HEK293 (cell line): ENCODE data around the gene ROBO4.

Source experiments
- ELK4 ChIP-seq: IDR thresholded peaks from 2 replicates; pipeline ENCODE4 v1.6.1; 2011; ENCODE audit warnings: mild to moderate bottlenecking, low read depth, low read length, borderline replicate concordance
- KLF9 ChIP-seq: fragments of 450-650 bp; formaldehyde crosslinking; IDR thresholded peaks from 2 replicates; pipeline ENCODE4 v1.5.1; 2016; ENCODE audit warnings: missing biosample characterization, missing genetic modification characterization, low read depth
- MYNN ChIP-seq: fragments of 450-650 bp; formaldehyde crosslinking; IDR thresholded peaks from 2 replicates; pipeline ENCODE4 v1.5.1; 2016; ENCODE audit warnings: missing biosample characterization, missing genetic modification characterization, borderline replicate concordance
- OVOL3 ChIP-seq: fragments of 450-650 bp; formaldehyde crosslinking; IDR thresholded peaks from 2 replicates; pipeline ENCODE4 v1.5.1; 2016; ENCODE audit warnings: missing biosample characterization, missing genetic modification characterization
- RBAK ChIP-seq: fragments of 450-650 bp; formaldehyde crosslinking; IDR thresholded peaks from 2 replicates; pipeline ENCODE4 v1.5.1; 2016; ENCODE audit warnings: missing biosample characterization, missing genetic modification characterization
- YY2 ChIP-seq: fragments of 450-650 bp; formaldehyde crosslinking; IDR thresholded peaks from 2 replicates; pipeline ENCODE4 v1.5.1; 2016; ENCODE audit warnings: missing biosample characterization, missing genetic modification characterization
- ZBTB48 ChIP-seq: fragments of 450-650 bp; formaldehyde crosslinking; IDR thresholded peaks from 2 replicates; pipeline ENCODE4 v1.5.1; 2016; ENCODE audit warnings: missing biosample characterization, missing genetic modification characterization
- ZFP3 ChIP-seq: fragments of 450-650 bp; formaldehyde crosslinking; IDR thresholded peaks from 2 replicates; pipeline ENCODE4 v1.5.1; 2016; ENCODE audit warnings: low read depth, missing biosample characterization, missing genetic modification characterization
- ZFP69B ChIP-seq: fragments of 450-650 bp; formaldehyde crosslinking; IDR thresholded peaks from 2 replicates; pipeline ENCODE4 v1.5.1; 2016; ENCODE audit warnings: missing biosample characterization, missing genetic modification characterization
- ZNF146 ChIP-seq: fragments of 450-650 bp; formaldehyde crosslinking; IDR thresholded peaks from 2 replicates; pipeline ENCODE4 v1.5.1; 2016; ENCODE audit warnings: missing biosample characterization, missing genetic modification characterization
- ZNF157 ChIP-seq: fragments of 450-650 bp; formaldehyde crosslinking; IDR thresholded peaks from 2 replicates; pipeline ENCODE4 v1.5.1; 2016; ENCODE audit warnings: missing biosample characterization, missing genetic modification characterization
- ZNF18 ChIP-seq: fragments of 450-650 bp; formaldehyde crosslinking; IDR thresholded peaks from 2 replicates; pipeline ENCODE4 v1.5.1; 2016; ENCODE audit warnings: missing biosample characterization, missing genetic modification characterization
- ZNF239 ChIP-seq: fragments of 450-650 bp; formaldehyde crosslinking; IDR thresholded peaks from 2 replicates; pipeline ENCODE4 v1.5.1; 2016; ENCODE audit warnings: missing biosample characterization, missing genetic modification characterization
- ZNF26 ChIP-seq: fragments of 450-650 bp; formaldehyde crosslinking; IDR thresholded peaks from 2 replicates; pipeline ENCODE4 v1.5.1; 2016; ENCODE audit warnings: missing biosample characterization, missing genetic modification characterization
- ZNF292 ChIP-seq: fragments of 450-650 bp; formaldehyde crosslinking; IDR thresholded peaks from 2 replicates; pipeline ENCODE4 v1.5.1; 2016; ENCODE audit warnings: low read depth, missing biosample characterization, missing genetic modification characterization, borderline replicate concordance
- ZNF341 ChIP-seq: fragments of 450-650 bp; formaldehyde crosslinking; IDR thresholded peaks from 2 replicates; pipeline ENCODE4; 2016; ENCODE audit warnings: low read depth, missing biosample characterization, missing genetic modification characterization
- ZNF362 ChIP-seq: fragments of 450-650 bp; formaldehyde crosslinking; IDR thresholded peaks from 2 replicates; pipeline ENCODE4 v1.5.1; 2016; ENCODE audit warnings: missing biosample characterization, missing genetic modification characterization
- ZNF473 ChIP-seq: fragments of 450-650 bp; formaldehyde crosslinking; IDR thresholded peaks from 2 replicates; pipeline ENCODE4 v1.5.1; 2017; ENCODE audit warnings: missing biosample characterization, missing genetic modification characterization
- ZNF514 ChIP-seq: fragments of 450-650 bp; formaldehyde crosslinking; IDR thresholded peaks from 2 replicates; pipeline ENCODE4 v1.5.1; 2016; ENCODE audit warnings: missing biosample characterization, missing genetic modification characterization
- ZNF548 ChIP-seq: fragments of 450-650 bp; formaldehyde crosslinking; IDR thresholded peaks from 2 replicates; pipeline ENCODE4 v1.5.1; 2016; ENCODE audit warnings: missing biosample characterization, missing genetic modification characterization
- ZNF549 ChIP-seq: fragments of 450-650 bp; IDR thresholded peaks from 2 replicates; pipeline ENCODE4 v1.5.1; 2018; ENCODE audit warnings: missing biosample characterization, missing genetic modification characterization, mild to moderate bottlenecking, inconsistent platforms, moderate library complexity
- ZNF560 ChIP-seq: fragments of 450-650 bp; formaldehyde crosslinking; IDR thresholded peaks from 2 replicates; pipeline ENCODE4 v1.5.1; 2017; ENCODE audit warnings: missing biosample characterization, missing genetic modification characterization, borderline replicate concordance
- ZNF596 ChIP-seq: fragments of 450-650 bp; IDR thresholded peaks from 2 replicates; pipeline ENCODE4 v1.5.0; 2018; ENCODE audit warnings: missing biosample characterization, mild to moderate bottlenecking, missing genetic modification characterization, moderate library complexity
- ZNF600 ChIP-seq: fragments of 450-650 bp; formaldehyde crosslinking; IDR thresholded peaks from 2 replicates; pipeline ENCODE4 v1.5.1; 2016; ENCODE audit warnings: missing biosample characterization, missing genetic modification characterization
- ZNF623 ChIP-seq: fragments of 450-650 bp; formaldehyde crosslinking; IDR thresholded peaks from 2 replicates; pipeline ENCODE4 v1.5.1; 2016; ENCODE audit warnings: missing biosample characterization, missing genetic modification characterization
- ZNF624 ChIP-seq: fragments of 450-650 bp; formaldehyde crosslinking; IDR thresholded peaks from 2 replicates; pipeline ENCODE4 v1.5.1; 2017; ENCODE audit warnings: missing biosample characterization, missing genetic modification characterization
- ZNF629 ChIP-seq: fragments of 450-650 bp; formaldehyde crosslinking; IDR thresholded peaks from 2 replicates; pipeline ENCODE4 v1.5.1; 2017; ENCODE audit warnings: missing biosample characterization, missing genetic modification characterization
- ZNF664 ChIP-seq: fragments of 450-650 bp; formaldehyde crosslinking; IDR thresholded peaks from 2 replicates; pipeline ENCODE4 v1.5.1; 2016; ENCODE audit warnings: missing biosample characterization, missing genetic modification characterization
- ZNF670 ChIP-seq: fragments of 450-650 bp; formaldehyde crosslinking; IDR thresholded peaks from 2 replicates; pipeline ENCODE4 v1.5.1; 2016; ENCODE audit warnings: missing biosample characterization, missing genetic modification characterization, low read depth
- ZNF768 ChIP-seq: fragments of 450-650 bp; formaldehyde crosslinking; IDR thresholded peaks from 2 replicates; pipeline ENCODE4 v1.5.1; 2018; ENCODE audit warnings: missing biosample characterization, mild to moderate bottlenecking, missing genetic modification characterization
- ZNF785 ChIP-seq: fragments of 450-650 bp; formaldehyde crosslinking; IDR thresholded peaks from 2 replicates; pipeline ENCODE4 v1.5.1; 2016; ENCODE audit warnings: missing biosample characterization, missing genetic modification characterization
- ZNF791 ChIP-seq: fragments of 450-650 bp; formaldehyde crosslinking; IDR thresholded peaks from 2 replicates; pipeline ENCODE4 v1.5.1; 2016; ENCODE audit warnings: missing biosample characterization, missing genetic modification characterization
- ZNF837 ChIP-seq: fragments of 450-650 bp; formaldehyde crosslinking; IDR thresholded peaks from 2 replicates; pipeline ENCODE4 v1.5.1; 2016; ENCODE audit warnings: missing biosample characterization, missing genetic modification characterization
- ZSCAN16 ChIP-seq: fragments of 450-650 bp; formaldehyde crosslinking; IDR thresholded peaks from 2 replicates; pipeline ENCODE4 v1.5.1; 2016; ENCODE audit warnings: missing biosample characterization, missing genetic modification characterization
- TF ChIP-seq, protein P1 (sequence below): fragments of 450-650 bp; formaldehyde crosslinking; IDR thresholded peaks from 2 replicates; pipeline ENCODE4 v1.5.1; 2017; ENCODE audit warnings: missing biosample characterization, mild to moderate bottlenecking, missing genetic modification characterization, moderate library complexity

ROBO4 gene

GRCh38 chr11:124875943-124876817 lies 21.5 kb downstream of the ROBO4 start (continued):
- TF ChIP-seq ZNF670 (no peak), ZBTB48 (tag by site-specific recombination) (peak; percentile 52; the same call in 1 of the 2 replicates), ZNF837 (no peak), ZSCAN16 (no peak), ZNF600 (tag by site-specific recombination) (peak; percentile 87), ZFP69B (tag by site-specific recombination) (peak; percentile 55; the same call in 1 of the 2 replicates), ZNF362 (tag by site-specific recombination) (no peak), ZFP3 (tag by site-specific recombination) (no peak), ZNF785 (tag by site-specific recombination) (peak; percentile 71; the same call in 1 of the 2 replicates), YY2 (tag by site-specific recombination) (no peak), ZNF157 (no peak), MYNN (tag by site-specific recombination) (no peak), KLF9 (tag by site-specific recombination) (peak; percentile 93), ELK4 (no peak), ZNF768 (tag by site-specific recombination) (no peak), ZNF624 (tag by site-specific recombination) (no peak), ZNF146 (tag by site-specific recombination) (no peak), ZNF239 (tag by site-specific recombination) (no peak), ZNF549 (tag by site-specific recombination) (no peak), ZNF560 (no peak), ZNF791 (tag by site-specific recombination) (no peak), ZNF623 (tag by site-specific recombination) (no peak), ZNF26 (tag by site-specific recombination) (no peak), ZNF292 (tag by site-specific recombination) (no peak), RBAK (tag by site-specific recombination) (no peak), ZNF514 (tag by site-specific recombination) (no peak), ZNF473 (no peak), ZNF548 (tag by site-specific recombination) (no peak), OVOL3 (tag by site-specific recombination) (no peak), ZNF629 (tag by site-specific recombination) (peak; percentile 79), ZNF341 (peak; percentile 82), ZNF664 (tag by site-specific recombination) (no peak), ZNF596 (tag by site-specific recombination) (0 out of 2 replicates have a peak, but pooled peaks have one; percentile 9), ZNF18 (tag by site-specific recombination) (no peak)
- TF ChIP-seq, protein P1, sequence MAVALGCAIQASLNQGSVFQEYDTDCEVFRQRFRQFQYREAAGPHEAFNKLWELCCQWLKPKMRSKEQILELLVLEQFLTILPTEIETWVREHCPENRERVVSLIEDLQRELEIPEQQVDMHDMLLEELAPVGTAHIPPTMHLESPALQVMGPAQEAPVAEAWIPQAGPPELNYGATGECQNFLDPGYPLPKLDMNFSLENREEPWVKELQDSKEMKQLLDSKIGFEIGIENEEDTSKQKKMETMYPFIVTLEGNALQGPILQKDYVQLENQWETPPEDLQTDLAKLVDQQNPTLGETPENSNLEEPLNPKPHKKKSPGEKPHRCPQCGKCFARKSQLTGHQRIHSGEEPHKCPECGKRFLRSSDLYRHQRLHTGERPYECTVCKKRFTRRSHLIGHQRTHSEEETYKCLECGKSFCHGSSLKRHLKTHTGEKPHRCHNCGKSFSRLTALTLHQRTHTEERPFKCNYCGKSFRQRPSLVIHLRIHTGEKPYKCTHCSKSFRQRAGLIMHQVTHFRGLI (tag by site-specific recombination) = no peak
